GM18526 (cell line): ENCODE results near the gene GP1BB.

Experiments used
- POLR2A ChIP-seq: IDR thresholded peaks from 3 replicates; pipeline ENCODE4 v1.6.1; 2011; ENCODE audit not compliant: insufficient read length; ENCODE audit errors: extremely low read depth

The GP1BB gene

GRCh38 chr22:19705181-19705934 lies 18.0 kb upstream of the GP1BB start:
- no peak for TF ChIP-seq POLR2A

GRCh38 chr22:19706661-19707151 lies 16.6 kb upstream of the GP1BB start:
- TF ChIP-seq POLR2A = no peak

DNA sequence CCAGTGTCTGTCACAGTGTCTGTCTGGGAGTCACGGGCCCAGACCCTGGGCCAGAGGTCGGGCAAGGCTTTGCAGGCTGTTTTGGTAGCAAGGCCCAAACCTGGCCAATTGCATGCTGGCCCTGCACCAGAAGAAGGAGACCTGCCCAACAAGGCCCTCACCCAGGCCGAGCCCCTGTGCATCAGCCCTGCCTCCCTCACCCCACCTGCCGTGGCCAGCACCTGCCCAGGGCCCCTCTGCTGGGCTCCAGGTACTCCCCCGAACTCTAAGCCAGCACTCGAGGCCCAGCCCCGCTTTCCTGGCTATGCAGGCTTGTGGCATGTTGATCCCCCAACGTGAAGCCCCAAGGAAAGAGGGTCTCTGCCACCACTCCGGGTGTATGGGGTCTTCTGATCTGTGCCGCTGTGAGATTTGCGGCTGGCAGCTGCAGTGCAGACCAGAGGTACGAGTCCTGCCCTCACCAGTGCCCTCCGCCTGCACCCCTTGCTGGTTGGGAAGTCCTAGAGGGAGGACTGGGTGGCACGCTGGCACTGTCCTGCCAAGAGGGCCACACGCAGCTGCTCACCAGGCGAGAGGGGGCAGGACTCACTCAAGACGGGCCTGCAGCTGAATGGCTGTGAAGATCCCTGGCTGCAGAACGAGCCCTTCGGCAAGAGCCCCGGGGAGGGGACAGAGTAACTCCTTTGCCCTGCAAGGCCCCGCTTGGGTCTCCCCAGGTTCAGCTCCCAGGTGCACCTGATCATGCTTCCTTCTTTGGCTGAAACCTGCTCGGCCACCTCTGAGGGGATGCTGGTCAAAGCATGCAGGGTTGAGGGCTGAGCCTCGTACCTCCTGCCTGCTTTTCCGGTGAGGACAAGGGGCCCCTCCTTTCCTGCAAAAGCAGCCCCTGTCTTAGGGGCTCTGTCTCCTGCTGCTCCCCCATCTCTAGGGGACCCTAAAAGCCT lies 15.7 kb upstream of the GP1BB start:
- no peak for TF ChIP-seq POLR2A

DNA sequence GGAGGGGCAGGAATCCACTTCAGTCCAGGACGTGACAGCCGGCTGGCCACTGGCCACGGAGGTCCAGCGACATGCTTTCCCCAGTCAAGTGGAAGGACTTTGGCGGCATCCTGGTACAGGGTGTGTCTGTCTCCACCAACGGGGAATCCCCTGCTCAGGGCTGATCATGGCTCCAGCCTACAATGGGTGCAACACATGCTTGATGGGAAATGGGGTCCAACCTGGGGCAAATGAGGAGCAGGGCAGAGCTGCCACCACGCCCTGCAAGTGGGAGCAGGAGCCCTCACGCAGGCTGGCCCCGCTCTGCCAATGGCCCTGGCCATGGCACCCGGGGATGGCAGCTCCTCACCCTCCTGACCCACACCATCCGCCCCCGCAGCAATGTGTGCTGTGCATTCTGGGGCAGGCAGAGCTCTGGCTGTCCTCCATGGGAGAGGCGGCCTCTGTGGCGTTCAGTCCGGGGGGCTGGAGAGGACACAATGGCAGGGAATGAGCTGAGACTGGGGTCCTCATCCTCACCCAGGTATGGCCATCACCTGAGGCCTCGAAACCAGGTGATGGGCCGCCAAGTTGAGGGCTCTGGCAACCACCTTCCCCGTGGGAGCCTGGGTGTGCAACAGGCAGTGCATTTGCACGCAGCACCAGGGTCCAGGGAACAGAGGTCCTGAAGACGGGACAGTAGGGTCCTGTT lies 14.9 kb upstream of the GP1BB start:
- no peak for TF ChIP-seq POLR2A

DNA sequence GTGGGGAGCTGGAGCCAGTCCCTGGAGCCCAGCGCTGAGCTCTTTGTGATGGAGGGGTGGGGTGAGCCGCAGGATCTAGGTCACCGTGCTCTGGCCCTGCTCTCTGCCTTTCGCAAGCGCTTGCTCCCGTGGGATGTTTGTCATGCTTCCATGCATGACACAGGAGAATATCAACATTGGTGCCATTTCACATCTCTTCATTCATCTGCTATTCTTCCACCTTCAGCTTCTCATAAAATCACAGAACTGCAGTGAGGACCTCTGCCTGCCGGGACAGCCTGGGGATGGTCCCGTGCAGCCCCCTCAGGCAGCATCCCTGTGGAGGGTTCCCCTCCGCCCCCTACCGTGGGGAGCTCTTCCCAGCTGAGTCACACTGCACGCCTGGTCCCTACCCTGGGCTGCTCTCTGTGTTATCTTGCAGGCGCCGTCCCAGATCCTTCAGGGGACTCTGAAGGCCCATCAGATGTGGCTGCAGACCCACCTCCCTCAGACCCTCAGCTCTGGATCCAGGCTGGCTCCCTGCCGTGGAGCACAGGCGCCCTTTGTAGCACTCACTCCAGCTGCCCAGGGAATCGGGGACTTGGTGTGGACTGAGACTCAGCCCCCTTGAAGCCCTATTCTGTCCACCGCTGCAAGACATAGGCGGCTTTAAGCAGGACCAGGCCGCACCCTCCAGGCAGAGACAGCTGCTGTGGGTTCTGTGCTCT lies 14.1 kb upstream of the GP1BB start:
- no peak for TF ChIP-seq POLR2A

GRCh38 chr22:19710020-19710768 lies 13.1 kb upstream of the GP1BB start:
- no peak for TF ChIP-seq POLR2A

GRCh38 chr22:19710769-19711106 lies 12.6 kb upstream of the GP1BB start:
- TF ChIP-seq POLR2A = no peak

DNA sequence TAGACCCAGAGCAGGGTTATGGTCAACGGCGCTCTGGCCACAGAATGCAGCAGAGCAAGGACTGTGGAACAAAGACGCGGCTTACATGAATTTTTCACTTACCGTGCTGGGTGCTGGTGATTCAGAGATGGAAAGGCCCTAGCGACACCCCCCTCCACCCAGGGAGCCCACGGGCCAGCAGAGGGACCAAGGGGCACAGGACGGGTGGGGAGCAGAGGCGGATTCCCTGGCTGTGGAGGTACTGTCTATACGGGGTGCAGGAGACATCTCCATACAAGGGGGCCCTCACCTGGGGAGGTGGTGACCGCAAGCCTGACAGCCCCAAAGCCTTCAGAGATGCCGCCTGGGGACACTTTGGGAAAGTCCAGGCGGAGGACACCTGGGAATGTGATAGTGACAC lies 10.1 kb upstream of the GP1BB start:
- TF ChIP-seq POLR2A = no peak

GRCh38 chr22:19713650-19714311 lies 9.6 kb upstream of the GP1BB start:
- no peak for TF ChIP-seq POLR2A

GRCh38 chr22:19714312-19715187 lies 8.8 kb upstream of the GP1BB start, which contains the start of gene SEPTIN5:
Gene SEPTIN5, plus strand, starts transcription at chr22:19714503. Its CDS starts 86 bp downstream, at chr22:19714589.
- no peak for TF ChIP-seq POLR2A

- no peak for TF ChIP-seq POLR2A
These were observed 8.0 kb upstream of the GP1BB start for GRCh38 chr22:19715188-19715930.

GRCh38 chr22:19716041-19716828 lies 7.1 kb upstream of the GP1BB start:
- no peak for TF ChIP-seq POLR2A

DNA sequence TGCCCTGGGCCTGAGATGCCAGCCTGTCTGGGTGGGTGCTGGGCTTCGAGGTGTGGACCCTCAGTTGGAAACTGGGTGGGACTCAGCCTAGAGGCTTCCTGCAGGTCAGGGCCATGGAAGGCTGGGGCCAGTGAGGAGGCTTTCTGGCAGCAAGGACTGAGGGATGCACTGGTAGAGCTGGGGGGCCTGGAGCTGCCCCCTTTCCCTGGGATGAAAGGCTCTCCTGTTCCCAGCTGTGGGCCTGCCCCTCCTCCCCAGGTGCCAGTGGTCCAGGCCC lies 6.6 kb upstream of the GP1BB start:
- TF ChIP-seq POLR2A = no peak
